Measurements from ENCODE around the gene HEY2.

Gene HEY2

GRCh38 chr6:125750692-125751333, 1.4 kb downstream of the HEY2 start:
- H3K27ac ChIP-seq = no peak overlapping the region
- no peak for TF ChIP-seq CTCF (conservative IDR thresholded peaks at IDR 0.05)
- TF ChIP-seq ZFX (IDR thresholded peaks at IDR 0.05) = no peak

GRCh38 chr6:125751334-125751916, 2.0 kb downstream of the HEY2 start:
- TF ChIP-seq ZFX (IDR thresholded peaks at IDR 0.05) (no peak), CTCF (conservative IDR thresholded peaks at IDR 0.05) (no peak)
- no peak overlapping the region for H3K27ac ChIP-seq

DNA sequence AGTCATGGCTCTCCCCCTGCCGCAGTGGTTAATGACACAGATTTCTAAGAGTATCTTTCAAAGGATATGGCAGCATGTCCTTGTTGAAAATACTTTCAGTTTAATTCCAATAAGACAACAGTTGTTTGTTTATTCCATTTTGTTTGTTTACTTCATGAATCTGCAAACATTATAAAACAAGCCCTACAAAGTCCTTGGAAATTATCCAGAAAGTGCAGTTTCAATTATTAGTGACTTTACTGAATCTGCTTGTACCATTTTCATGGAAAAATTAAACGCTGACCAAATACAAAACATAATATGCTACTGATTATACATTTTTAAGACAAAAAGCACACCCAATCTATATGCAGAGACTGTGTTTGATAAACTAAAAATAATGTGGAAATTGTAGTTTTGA, 3.3 kb downstream of the HEY2 start:
- TF ChIP-seq ZFX (IDR thresholded peaks at IDR 0.05) (no peak), CTCF (conservative IDR thresholded peaks at IDR 0.05) (no peak)
- H3K27ac ChIP-seq = no peak overlapping the region

DNA sequence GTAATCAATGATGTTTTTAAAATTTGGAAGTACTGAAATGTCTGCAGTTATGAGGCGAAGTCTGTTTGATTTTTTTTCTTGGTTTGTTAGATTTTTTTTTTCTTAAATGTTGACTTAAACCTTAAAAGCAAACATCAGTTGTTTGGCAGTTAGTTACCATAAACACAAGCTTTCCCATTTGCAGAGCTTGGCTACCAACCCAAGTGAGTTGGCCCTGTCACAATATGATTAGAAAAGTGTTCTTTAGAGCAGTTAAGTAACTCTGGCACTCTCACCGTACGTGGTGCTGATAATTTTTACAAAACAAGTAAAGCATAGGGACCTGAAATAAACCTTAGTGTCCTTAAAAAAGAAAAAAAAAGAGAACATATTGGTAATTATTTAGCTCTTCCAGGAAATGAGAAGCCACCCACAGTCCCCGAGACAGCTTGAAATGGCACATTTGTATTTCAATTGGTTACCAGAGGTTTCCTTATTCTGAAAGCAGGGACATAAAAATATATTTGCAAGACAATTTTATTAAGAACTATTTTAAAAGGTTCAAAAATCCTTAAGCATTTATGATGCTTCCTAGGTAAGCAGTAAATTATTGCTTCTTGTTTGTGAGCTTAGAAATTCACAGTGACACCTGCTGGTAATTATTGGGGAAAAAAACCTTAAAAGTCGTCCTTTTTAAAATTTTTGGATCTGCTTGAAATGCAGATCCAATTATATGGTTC, 3.9 kb downstream of the HEY2 start:
- peak; percentile 59 for TF ChIP-seq CTCF (conservative IDR thresholded peaks at IDR 0.05)
- no peak for TF ChIP-seq ZFX (IDR thresholded peaks at IDR 0.05)
- no peak overlapping the region for H3K27ac ChIP-seq

DNA sequence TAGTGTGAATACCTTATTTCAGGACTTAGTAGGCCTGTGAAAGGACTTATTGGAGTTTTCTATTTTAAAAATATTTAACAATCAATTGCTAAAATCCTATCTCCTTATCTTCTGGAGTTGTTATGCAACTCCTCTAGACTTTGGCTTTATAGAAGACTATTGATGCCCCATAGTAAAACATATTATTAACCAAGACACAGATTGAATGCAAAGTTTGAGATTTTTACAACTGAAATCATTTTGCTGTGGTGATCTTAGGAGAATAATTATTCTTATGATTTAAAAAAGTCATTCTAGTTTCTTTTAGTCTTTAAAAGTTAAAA, 4.5 kb downstream of the HEY2 start:
- TF ChIP-seq CTCF (conservative IDR thresholded peaks at IDR 0.05) (peak; percentile 42), ZFX (IDR thresholded peaks at IDR 0.05) (no peak)
- H3K27ac ChIP-seq = no peak overlapping the region

DNA sequence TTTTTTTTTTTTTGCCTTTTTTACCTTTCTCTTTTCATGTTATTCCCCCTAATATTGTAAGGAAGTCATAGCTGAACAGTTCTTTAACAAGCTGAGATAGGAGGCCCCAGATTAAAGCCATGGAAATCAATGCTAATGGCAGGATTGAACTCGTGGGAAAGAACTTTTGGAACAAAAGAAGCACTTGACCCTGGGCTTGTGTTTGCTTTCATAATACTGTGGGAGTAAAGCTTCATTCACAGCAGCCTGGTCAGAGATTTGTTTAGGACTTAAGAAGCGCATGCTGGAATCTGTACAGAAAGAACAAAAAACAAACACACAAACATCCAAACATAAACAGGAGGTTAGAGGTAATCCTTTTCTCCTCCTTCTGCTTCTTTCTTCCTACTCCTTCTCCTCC, 5.1 kb downstream of the HEY2 start:
- TF ChIP-seq CTCF (conservative IDR thresholded peaks at IDR 0.05) (no peak), ZFX (IDR thresholded peaks at IDR 0.05) (no peak)
- no peak overlapping the region for H3K27ac ChIP-seq

DNA sequence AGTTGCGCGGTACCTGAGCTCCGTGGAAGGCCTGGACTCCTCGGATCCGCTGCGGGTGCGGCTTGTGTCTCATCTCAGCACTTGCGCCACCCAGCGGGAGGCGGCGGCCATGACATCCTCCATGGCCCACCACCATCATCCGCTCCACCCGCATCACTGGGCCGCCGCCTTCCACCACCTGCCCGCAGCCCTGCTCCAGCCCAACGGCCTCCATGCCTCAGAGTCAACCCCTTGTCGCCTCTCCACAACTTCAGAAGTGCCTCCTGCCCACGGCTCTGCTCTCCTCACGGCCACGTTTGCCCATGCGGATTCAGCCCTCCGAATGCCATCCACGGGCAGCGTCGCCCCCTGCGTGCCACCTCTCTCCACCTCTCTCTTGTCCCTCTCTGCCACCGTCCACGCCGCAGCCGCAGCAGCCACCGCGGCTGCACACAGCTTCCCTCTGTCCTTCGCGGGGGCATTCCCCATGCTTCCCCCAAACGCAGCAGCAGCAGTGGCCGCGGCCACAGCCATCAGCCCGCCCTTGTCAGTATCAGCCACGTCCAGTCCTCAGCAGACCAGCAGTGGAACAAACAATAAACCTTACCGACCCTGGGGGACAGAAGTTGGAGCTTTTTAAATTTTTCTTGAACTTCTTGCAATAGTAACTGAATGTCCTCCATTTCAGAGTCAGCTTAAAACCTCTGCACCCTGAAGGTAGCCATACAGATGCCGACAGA, 9.9 kb downstream of the HEY2 start:
- peak; percentile 79 for TF ChIP-seq CTCF (conservative IDR thresholded peaks at IDR 0.05)
- no peak for TF ChIP-seq ZFX (IDR thresholded peaks at IDR 0.05)
- H3K27ac ChIP-seq = no peak overlapping the region

All from C4-2B (cell line).